Spleen (tissue), 7 donors: ENCODE measurements around the gene ADCK1.

Experiments
- CTCF ChIP-seq, 11 experiments: fragments of 200-600 bp in 7 of 11; fragments of 450-650 bp in 4 of 11; sonication (generic) in 4 of 11; IDR thresholded peaks in 8 of 11; conservative IDR thresholded peaks in 3 of 11; 1 replicate in 7 of 11; 2 replicates in 4 of 11; pipeline versions ENCODE4 v1.4.0 to v1.8.0; 2016 to 2021; ENCODE audit warnings: antibody characterized with exemption in 11 of 11, inconsistent platforms in 4 of 11, mild to moderate bottlenecking in 1 of 11
- POLR2A ChIP-seq, 3 donors: fragments of 450-650 bp; IDR thresholded peaks; one replicate each; pipeline ENCODE4 v1.5.1; 2017; ENCODE audit warnings: antibody characterized with exemption in 3 of 3, mild to moderate bottlenecking in 1 of 3
- donor health status: DM: no; HTN: no; CAD: no; lungs with moderate emphysema.
- donor health status: DM: no; HTN: no; CAD: no.
- donor health status: DM: no; HTN: no; CAD: no.

DNA sequence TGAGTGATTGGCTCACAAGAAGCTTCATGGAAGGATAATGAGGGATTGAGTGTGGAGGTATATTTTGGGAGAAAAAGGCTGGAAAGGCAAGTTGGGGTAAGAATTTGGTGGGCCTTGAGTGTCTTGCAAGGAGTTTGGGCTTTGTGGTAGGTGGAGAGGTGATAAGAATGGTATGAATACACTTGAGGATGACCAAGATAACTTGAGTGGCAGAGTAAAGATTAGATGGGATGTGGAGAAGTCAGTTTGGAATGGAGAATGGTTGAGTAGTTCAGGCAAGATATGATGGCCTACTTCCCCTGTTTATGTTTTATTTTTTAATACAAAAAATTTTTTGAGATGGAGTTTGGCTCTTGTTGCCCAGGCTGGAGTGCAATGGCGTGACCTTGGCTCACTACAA lies 9.1 kb downstream of the ADCK1 start:
- TF ChIP-seq POLR2A (IDR thresholded peaks at IDR 0.05) (no peak), CTCF (IDR thresholded peaks at IDR 0.05 in 8 of 11, conservative IDR thresholded peaks at IDR 0.05 in 3 of 11) (no peak)
